NCI-H446 (cell line): ENCODE results near the gene ADGRF4.
A peak's percentile ranks its signal among the peaks of the same experiment; 100 is the strongest.

Experiments
- DNase-seq, 2 experiments: peaks; one replicate each; lab custom pipeline; 2025; lab: John Stamatoyannopoulos, UW

ADGRF4 gene

DNA sequence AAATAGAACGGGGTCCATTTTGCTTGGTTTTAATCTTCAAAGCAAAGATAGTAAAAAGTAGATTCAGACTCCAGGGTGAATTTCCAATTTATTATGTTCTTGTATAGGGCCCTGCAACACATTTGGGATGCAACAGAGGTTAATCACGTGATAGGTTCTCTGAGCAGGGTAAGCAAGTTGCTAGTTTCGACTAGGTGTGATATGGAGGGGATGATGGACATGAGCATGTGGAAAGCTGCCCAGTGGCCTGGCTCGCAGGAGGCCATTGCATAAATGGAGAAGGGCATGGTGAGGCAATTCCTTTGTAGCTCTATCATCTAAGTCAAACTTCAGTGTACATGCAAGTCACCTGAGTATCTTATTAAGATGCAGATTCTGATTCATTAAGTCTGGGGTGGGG lies 17.7 kb upstream of the ADGRF4 start:
- DNase-seq = no peak

DNA sequence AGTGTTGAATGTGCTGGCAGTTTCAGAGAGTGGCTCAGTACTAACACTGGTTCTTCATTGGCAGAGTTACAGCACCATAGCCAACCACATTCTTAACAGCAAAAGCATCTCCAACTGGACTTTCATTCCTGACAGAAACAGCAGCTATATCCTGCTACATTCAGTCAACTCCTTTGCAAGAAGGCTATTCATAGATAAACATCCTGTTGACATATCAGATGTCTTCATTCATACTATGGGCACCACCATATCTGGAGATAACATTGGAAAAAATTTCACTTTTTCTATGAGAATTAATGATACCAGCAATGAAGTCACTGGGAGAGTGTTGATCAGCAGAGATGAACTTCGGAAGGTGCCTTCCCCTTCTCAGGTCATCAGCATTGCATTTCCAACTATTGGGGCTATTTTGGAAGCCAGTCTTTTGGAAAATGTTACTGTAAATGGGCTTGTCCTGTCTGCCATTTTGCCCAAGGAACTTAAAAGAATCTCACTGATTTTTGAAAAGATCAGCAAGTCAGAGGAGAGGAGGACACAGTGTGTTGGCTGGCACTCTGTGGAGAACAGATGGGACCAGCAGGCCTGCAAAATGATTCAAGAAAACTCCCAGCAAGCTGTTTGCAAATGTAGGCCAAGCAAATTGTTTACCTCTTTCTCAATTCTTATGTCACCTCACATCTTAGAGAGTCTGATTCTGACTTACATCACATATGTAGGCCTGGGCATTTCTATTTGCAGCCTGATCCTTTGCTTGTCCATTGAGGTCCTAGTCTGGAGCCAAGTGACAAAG lies 17.0 kb upstream of the ADGRF4 start:
- DNase-seq = peak in 1 of 2 experiments; percentile 73

GRCh38 chr6:47686411-47686810 lies 12.0 kb upstream of the ADGRF4 start:
- no peak for DNase-seq

DNA sequence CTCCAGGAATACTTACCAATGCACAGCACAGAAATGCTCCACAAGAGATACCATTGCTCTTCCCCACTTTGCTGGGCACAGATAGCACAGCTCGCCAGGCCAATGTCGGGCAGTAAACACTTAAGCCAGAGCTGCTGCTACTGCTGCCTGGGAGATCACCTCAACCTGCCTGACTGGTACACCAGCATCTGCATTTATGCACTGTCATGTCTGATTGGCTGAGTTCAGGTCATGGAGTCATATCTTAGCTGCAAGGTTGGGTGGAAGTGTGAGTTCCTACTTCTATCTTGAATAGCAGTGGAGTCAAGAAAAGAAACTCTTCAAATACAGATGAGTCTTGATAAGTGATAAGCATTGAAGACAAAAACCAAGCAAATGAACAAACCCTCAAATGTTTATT lies 10.9 kb upstream of the ADGRF4 start:
- DNase-seq = no peak

- DNase-seq = no peak
These were observed 8.2 kb upstream of the ADGRF4 start for GRCh38 chr6:47690214-47690613.

DNA sequence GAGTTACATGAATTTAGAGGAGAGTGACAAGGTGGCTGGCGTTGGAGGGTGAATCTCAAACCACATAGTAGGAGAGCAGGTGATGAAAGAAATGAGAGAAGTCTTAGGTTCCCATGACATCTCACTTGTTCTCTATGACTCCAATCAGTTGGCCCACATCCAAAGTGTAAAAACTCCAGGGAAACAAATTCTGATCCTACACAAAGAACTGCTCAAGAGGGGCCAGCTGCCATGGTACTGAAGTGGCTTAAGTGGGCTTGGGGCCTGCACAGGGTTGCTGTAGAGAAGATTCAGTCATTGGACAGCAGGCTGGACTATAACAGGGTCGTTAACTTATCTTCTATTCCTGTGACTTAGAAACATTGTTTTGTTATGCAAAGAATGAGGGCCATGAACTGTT lies 7.6 kb upstream of the ADGRF4 start:
- DNase-seq = peak in 1 of 2 experiments; percentile 24

DNA sequence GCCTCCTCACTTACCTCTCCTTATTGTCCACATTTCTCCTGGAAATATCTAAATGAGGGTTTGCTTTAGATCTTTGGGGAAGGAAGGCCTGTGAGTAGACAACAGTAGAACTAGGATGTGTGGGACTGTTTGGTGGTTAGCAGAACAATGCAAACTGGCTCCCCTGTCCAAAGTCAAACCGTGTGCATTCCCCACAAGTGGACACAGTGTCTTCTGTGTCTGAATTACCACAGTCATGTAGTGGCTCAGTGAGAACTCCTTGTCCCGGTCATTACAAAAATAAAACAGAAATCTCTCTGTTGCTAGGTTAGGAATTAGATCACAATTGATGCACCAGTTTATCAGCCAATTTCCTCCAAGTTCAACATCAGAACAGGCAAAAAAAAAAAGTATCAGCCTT lies 455 bp upstream of the ADGRF4 start:
- DNase-seq = no peak

GRCh38 chr6:47700053-47700452 lies 1.7 kb downstream of the ADGRF4 start:
- DNase-seq = peak in 1 of 2 experiments; percentile 67

- DNase-seq = no peak
These were observed 2.2 kb downstream of the ADGRF4 start for GRCh38 chr6:47700596-47700995.

DNA sequence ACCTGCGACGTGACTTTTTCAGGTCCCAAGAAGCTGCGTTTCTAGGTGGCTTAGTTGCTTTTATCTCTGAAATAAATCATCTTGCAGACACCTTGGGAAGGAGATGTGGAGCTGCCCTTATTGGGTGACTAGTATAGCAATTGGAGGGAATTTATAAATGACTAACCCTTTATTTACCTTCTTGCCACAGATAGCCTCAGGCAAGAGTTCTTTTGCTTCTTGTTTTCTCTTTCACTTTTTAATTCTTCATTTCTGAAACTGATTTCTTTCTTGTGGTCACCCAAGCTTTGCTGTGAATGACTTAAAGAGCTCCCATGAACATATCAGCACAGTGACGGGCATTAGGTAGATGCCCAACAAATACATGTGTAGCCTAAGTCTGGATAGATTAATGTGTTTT lies 3.0 kb downstream of the ADGRF4 start:
- no peak for DNase-seq

DNA sequence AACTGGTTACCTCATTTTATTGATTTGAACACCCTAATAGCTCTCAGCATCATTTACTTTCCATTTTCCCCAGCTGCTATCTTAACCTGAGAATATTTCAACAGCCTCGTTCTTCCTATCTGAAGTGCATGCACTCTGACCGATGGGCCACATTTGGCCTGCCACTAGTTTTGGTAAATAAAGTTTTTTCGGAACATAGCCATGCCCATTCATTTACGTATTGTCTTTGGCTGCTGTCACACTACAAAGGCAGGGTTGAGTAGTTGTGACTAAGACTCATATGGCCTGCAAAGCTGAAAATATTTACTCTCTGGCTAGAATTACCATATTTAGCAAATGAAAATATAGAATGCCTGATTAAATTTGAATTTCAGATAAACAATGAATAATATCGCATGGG lies 10.8 kb downstream of the ADGRF4 start:
- DNase-seq = no peak

DNA sequence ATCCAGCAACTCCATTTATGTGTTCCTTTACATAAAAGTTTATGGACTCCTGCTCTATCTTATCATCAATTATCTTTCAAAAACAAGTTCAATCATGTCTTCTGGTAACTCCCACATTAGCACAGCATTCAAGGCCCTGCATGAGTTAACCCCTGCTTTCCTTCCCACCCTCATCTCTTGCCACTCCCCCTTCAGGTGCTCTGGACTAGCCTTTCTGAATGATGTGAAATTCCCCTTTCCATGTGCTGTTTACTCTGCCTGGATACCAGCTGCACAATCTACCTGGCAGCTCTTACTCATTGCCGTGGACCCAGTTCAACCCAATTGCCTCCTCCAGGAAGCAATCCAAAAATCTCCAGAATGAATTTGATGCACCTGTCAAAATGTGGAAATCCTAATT lies 11.9 kb downstream of the ADGRF4 start:
- no peak for DNase-seq

GRCh38 chr6:47713200-47713599 lies 14.8 kb downstream of the ADGRF4 start:
- DNase-seq = no peak

- DNase-seq = no peak
These were observed 16.4 kb downstream of the ADGRF4 start for GRCh38 chr6:47714802-47715201.

- no peak for DNase-seq
These were observed 17.4 kb downstream of the ADGRF4 start for GRCh38 chr6:47715782-47716181.

DNA sequence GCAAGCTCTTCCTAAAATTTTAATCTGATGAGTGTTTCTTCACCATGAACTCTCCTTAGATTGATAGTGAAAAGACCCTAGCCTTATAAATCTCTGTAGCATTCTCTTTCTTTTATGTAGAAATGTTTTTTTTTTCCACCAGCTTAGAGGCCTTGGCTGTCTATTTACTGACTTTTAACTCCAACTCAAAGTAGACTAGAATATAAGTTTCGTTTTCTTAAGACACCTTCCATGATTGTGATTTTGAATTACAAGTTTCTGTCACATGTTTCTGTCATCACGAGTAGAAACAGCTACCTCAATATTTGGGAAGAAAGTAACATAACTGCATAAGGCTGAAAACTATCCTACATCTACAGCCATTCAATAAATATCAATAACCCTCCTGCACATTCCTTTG lies 17.8 kb downstream of the ADGRF4 start:
- no peak for DNase-seq

DNA sequence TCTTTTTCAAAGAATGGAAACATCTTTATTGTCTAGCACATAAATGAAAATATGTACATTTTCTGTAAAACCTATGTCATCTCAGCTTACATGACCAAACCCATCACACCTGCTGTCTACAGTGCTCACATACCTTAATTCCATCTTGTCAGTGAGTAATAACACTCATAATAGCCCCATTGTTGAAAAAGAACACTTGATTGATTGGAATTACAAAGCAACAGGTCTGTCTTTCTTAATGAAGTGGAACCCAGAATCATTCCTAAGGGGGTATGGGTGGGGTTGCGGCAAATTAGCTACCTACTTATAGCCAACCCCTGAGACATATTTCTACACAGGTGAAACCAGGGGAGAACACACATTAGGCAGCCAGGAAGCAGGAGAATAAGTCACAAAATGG lies 20.2 kb downstream of the ADGRF4 start:
- DNase-seq = no peak

DNA sequence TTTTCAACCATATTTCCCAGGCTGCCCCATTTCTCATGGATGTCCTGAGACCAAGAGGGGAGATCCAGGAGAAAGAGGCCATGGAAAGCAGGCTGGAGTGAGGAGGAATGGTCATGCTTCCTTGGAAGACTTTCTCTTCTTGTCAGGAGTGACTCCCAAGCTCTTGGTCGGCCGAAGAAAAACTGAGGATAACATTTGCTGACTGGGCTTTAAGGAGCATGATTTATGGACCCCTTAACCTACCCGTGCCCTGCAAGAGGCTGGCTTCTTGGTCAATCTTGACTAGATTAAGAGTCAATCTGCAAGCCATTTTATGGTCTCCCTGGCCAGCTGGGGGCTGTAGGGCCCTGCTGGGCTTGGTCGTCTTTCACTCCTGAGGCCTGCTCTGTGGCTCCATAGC lies 22.8 kb downstream of the ADGRF4 start:
- DNase-seq = no peak

- no peak for DNase-seq
These were observed 23.8 kb downstream of the ADGRF4 start for GRCh38 chr6:47722194-47722593.

DNA sequence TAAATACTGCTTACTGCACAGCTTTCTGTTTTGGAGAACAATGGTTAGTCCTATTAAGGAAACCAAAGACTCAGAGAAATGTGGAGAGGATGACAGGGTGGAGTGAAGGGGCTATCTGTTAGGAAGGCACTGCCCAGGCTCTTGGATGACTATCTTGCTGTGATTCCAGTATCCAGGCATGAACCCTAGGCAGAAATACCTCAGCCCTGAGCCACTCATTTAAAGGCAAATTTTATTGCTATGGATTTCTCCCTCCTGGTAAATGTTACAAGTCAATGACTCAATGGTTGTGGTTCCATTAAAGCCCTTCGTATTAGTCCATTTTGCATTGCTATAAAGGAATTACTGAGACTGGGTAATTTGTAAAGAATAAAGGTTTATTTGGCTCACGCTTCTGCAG lies 25.9 kb downstream of the ADGRF4 start:
- DNase-seq = no peak

DNA sequence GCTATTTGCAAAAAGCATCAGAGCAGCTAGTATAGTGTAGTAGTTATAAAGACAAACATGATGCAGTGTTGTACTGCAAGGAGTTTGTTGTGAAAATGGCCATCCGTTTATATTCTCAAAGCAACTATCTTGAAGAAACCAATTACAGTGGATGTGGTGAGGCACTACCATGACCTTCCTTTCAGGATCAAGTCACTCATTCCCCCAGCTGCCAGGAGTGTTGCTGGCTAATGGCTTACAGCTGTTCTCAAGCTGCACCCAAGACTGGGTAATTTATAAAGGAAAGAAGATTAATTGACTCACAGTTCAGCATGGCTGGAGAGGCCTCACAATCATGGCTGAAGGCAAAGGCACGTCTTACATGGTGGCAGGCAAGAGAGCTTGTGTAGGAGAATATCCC lies 29.0 kb downstream of the ADGRF4 start:
- no peak for DNase-seq

- DNase-seq = no peak
These were observed 30.6 kb downstream of the ADGRF4 start for GRCh38 chr6:47729019-47729418.

- no peak for DNase-seq
These were observed 31.1 kb downstream of the ADGRF4 start for GRCh38 chr6:47729457-47729856.

DNA sequence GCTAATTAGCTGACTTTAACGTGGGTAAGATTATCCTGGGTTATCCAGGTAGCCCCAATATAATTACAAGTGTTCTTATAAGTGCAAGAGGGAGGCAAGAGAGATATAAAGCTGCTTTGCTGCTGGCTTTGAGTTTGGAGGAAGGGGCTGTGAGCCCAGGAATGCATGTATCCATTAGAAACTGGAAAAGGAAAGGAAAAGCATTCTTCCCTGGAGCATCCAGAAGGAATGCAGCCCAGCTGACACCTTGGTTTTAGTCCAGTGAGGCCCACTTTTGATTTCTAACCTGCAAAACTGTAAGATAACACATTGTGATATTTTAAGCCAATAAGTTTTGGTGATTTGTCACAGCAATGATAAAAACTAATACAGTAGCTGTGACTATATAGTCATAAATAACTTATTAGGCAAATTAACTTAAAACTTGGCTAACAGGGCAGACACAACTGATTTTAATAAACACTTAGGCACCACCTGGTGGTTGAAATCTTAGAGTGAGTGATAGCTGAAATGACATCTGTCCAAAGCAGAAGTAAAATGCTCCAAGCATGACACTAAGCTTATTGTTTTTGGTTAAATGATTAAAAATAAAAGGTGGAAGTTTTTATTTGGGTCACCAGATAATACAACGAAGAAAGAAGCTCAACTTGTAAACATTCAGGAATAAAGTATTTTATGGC lies 35.6 kb downstream of the ADGRF4 start:
- peak in 1 of 2 experiments; percentile 39 for DNase-seq
